Mesendoderm (in vitro differentiated cells): ENCODE measurements around the gene APC2.

Experiments used
- DNase-seq: peaks from one replicate; pipeline ENCODE4 v3.0.0; 2013
- H2AK5ac ChIP-seq: 2 replicates; pipeline ENCODE4 v1.6.1; 2013; ENCODE audit warnings: low read length, inconsistent platforms
- H2BK120ac ChIP-seq: 2 replicates; pipeline ENCODE4 v1.6.1; 2013; ENCODE audit warnings: low read depth, mild to moderate bottlenecking, low read length, moderate library complexity, mixed read lengths
- H2BK15ac ChIP-seq: replicated peaks from 2 replicates; pipeline ENCODE4 v1.6.1; 2013; ENCODE audit warnings: low read depth, mild to moderate bottlenecking, moderate library complexity
- H2BK5ac ChIP-seq: 2 replicates; pipeline ENCODE4 v1.6.1; 2013; ENCODE audit warnings: low read length, inconsistent platforms
- H3K18ac ChIP-seq: 2 replicates; pipeline ENCODE4 v1.6.1; 2013; ENCODE audit warnings: mild to moderate bottlenecking, low read length, mixed read lengths
- H3K23ac ChIP-seq: one replicate; pipeline ENCODE4 v1.6.1; 2013; ENCODE audit warnings: low read length
- H3K27ac ChIP-seq: 2 replicates; pipeline ENCODE4 v1.5.1; 2013; ENCODE audit warnings: low read depth, mild to moderate bottlenecking, inconsistent platforms, low read length, moderate library complexity
- H3K27me3 ChIP-seq: 2 replicates; pipeline ENCODE4 v1.6.1; 2013; ENCODE audit warnings: low read length, control low read depth, mild to moderate bottlenecking, inconsistent platforms; ENCODE audit not compliant: insufficient read depth, poor library complexity
- H3K36me3 ChIP-seq: 2 replicates; pipeline ENCODE4 v1.6.1; 2013; ENCODE audit warnings: low read length, inconsistent platforms; ENCODE audit not compliant: control insufficient read depth, insufficient read depth
- H3K4ac ChIP-seq: one replicate; pipeline ENCODE4 v1.6.1; 2013; ENCODE audit warnings: low read depth, mild to moderate bottlenecking, low read length, moderate library complexity
- H3K4me1 ChIP-seq: 2 replicates; pipeline ENCODE4 v1.6.1; 2013; ENCODE audit warnings: low read depth, low read length, inconsistent platforms; ENCODE audit not compliant: control insufficient read depth
- H3K4me2 ChIP-seq: 2 replicates; pipeline ENCODE4 v1.6.1; 2013; ENCODE audit warnings: low read length
- H3K4me3 ChIP-seq: 2 replicates; pipeline ENCODE4 v1.5.1; 2013; ENCODE audit warnings: mild to moderate bottlenecking, low read length
- H3K56ac ChIP-seq: one replicate; pipeline ENCODE4 v1.6.1; 2013; ENCODE audit warnings: low read length
- H3K79me1 ChIP-seq: 2 replicates; pipeline ENCODE4 v1.6.1; 2013; ENCODE audit warnings: low read length, inconsistent platforms
- H3K79me2 ChIP-seq: 2 replicates; pipeline ENCODE4 v1.6.1; 2013; ENCODE audit warnings: mild to moderate bottlenecking, low read length; ENCODE audit not compliant: control insufficient read depth, insufficient read depth
- H3K9ac ChIP-seq: 2 replicates; pipeline ENCODE4 v1.6.1; 2013; ENCODE audit warnings: low read length, inconsistent platforms
- H4K5ac ChIP-seq: one replicate; pipeline ENCODE4 v1.6.1; 2013; ENCODE audit warnings: low read length
- H4K8ac ChIP-seq: one replicate; pipeline ENCODE4 v1.6.1; 2013; ENCODE audit warnings: low read depth, mild to moderate bottlenecking, control low read depth, low read length, moderate library complexity
- WGBS: extraction: QIAGEN DNeasy Blood & Tissue Kit; methylation state at CpG from one replicate; pipeline ENCODE4 v1.1.7; 2013; ENCODE audit warnings: low lambda C conversion rate, missing lambda C conversion rate; ENCODE audit not compliant: insufficient coverage; ENCODE audit errors: extremely low coverage; 5-methylcytosine and 5-hydroxymethylcytosine counted together

APC2 gene

GRCh38 chr19:1441022-1441426, 8.9 kb upstream of the APC2 start:
- no peak for DNase-seq
- H3K4me3 ChIP-seq, result no peak overlapping the region
- H3K23ac ChIP-seq, result no peak overlapping the region
- H3K79me2 ChIP-seq, result peaks cover 29% of the 10 kb centered on the region
- H3K18ac ChIP-seq, result no peak overlapping the region
- H3K79me1 ChIP-seq, result peaks cover 13% of the 10 kb centered on the region
- H3K4ac ChIP-seq, result no peak overlapping the region
- H2BK15ac ChIP-seq, result no peak overlapping the region
- H2BK5ac ChIP-seq, result no peak overlapping the region
- no peaks in the 10 kb centered on the region for H3K4me1 ChIP-seq
- H2AK5ac ChIP-seq, result no peak overlapping the region
- no peaks in the 10 kb centered on the region for H3K27me3 ChIP-seq
- H3K56ac ChIP-seq, result no peak overlapping the region
- H4K8ac ChIP-seq, result no peak overlapping the region
- no CpG with 5 or more reads among the region's 9 CpGs for WGBS
- H3K4me2 ChIP-seq, result no peak overlapping the region
- no peak overlapping the region for H4K5ac ChIP-seq
- peak overlapping the region; percentile 24 for H3K9ac ChIP-seq
- no peak overlapping the region for H2BK120ac ChIP-seq
- H3K27ac ChIP-seq, result no peak overlapping the region
- peaks cover 20% of the 10 kb centered on the region for H3K36me3 ChIP-seq

GRCh38 chr19:1441677-1442438, 8.1 kb upstream of the APC2 start:
- Histone ChIP-seq H3K9ac (no peak overlapping the region), H2BK120ac (no peak overlapping the region), H3K36me3 (peaks cover 20% of the 10 kb centered on the region), H3K23ac (no peak overlapping the region), H4K8ac (no peak overlapping the region), H3K4me3 (no peak overlapping the region), H2AK5ac (no peak overlapping the region), H3K27me3 (peaks cover 4% of the 10 kb centered on the region), H3K18ac (no peak overlapping the region), H3K27ac (no peak overlapping the region), H3K79me2 (peaks cover 29% of the 10 kb centered on the region), H2BK15ac (no peak overlapping the region), H3K4ac (no peak overlapping the region), H3K4me2 (no peak overlapping the region), H3K56ac (no peak overlapping the region), H3K79me1 (peaks cover 13% of the 10 kb centered on the region), H4K5ac (no peak overlapping the region), H3K4me1 (no peaks in the 10 kb centered on the region), H2BK5ac (no peak overlapping the region)
- WGBS, result no CpG with 5 or more reads among the region's 25 CpGs
- DNase-seq, result no peak

- peak; percentile 65 for DNase-seq
- peaks cover 9% of the 10 kb centered on the region for H3K79me1 ChIP-seq
- H2AK5ac ChIP-seq, result no peak overlapping the region
- H3K79me2 ChIP-seq, result peaks cover 9% of the 10 kb centered on the region
- no peak overlapping the region for H3K4me3 ChIP-seq
- H3K4me1 ChIP-seq, result no peaks in the 10 kb centered on the region
- no peak overlapping the region for H2BK5ac ChIP-seq
- H3K27ac ChIP-seq, result no peak overlapping the region
- H3K18ac ChIP-seq, result no peak overlapping the region
- no peak overlapping the region for H4K8ac ChIP-seq
- H3K9ac ChIP-seq, result peak overlapping the region; percentile 44
- peaks cover 24% of the 10 kb centered on the region for H3K27me3 ChIP-seq
- WGBS, result no CpG with 5 or more reads among the region's 70 CpGs
- H4K5ac ChIP-seq, result no peak overlapping the region
- peak overlapping the region; percentile 61 for H3K4me2 ChIP-seq
- no peak overlapping the region for H3K23ac ChIP-seq
- no peak overlapping the region for H3K4ac ChIP-seq
- no peak overlapping the region for H2BK15ac ChIP-seq
- H3K36me3 ChIP-seq, result peaks cover 15% of the 10 kb centered on the region
- H3K56ac ChIP-seq, result peak overlapping the region; percentile 60
- no peak overlapping the region for H2BK120ac ChIP-seq
Measured at GRCh38 chr19:1445185-1445931, 4.6 kb upstream of the APC2 start.

DNA sequence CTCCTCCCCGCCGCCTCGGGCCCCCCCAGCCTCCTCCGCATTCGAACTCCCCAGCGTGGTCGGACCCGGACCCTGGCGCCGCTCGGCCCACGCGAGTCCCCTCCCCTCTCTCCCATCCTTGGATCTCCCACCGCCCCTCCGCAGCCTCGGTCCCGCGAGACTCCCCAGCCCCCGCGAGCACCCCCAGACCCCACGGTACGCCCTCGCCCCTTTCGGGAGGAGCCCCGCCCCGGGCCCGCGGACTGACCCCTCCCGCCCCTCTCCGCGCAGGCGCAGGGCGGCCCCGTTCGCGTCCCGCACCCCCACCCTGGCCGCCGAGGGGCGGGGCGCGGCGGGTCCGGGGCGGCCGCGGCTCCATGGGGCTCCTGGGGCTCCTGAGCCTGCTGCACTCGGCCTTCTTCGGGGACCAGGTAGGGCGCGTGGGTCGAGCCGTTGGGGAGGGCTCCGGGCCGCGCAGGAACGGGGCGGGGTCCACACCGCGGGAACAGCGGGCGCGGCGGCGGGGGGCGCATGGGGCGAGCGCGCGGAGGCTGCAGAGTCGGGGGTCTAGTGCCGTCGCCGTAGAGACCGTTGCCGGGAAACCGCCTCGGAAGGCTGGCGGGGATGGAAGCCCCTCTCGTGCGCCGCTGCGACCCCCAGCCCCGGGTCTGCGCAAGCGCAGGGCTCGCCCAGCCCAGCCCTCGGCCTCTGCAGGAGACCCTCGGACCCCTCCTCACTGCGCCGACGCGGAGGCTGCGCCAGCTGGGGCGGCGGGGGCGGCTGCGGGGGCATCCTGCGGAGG, 3.8 kb upstream of the APC2 start:
- no peak overlapping the region for H2BK120ac ChIP-seq
- no peak overlapping the region for H2BK15ac ChIP-seq
- peaks cover 28% of the 10 kb centered on the region for H3K27me3 ChIP-seq
- H2BK5ac ChIP-seq, result no peak overlapping the region
- no peak overlapping the region for H3K18ac ChIP-seq
- H4K5ac ChIP-seq, result no peak overlapping the region
- no peak overlapping the region for H3K27ac ChIP-seq
- no peak overlapping the region for H3K4me2 ChIP-seq
- H2AK5ac ChIP-seq, result no peak overlapping the region
- no peak overlapping the region for H3K56ac ChIP-seq
- no peak overlapping the region for H4K8ac ChIP-seq
- H3K36me3 ChIP-seq, result peaks cover 8% of the 10 kb centered on the region
- H3K4me1 ChIP-seq, result no peaks in the 10 kb centered on the region
- H3K9ac ChIP-seq, result no peak overlapping the region
- peaks cover under 1% of the 10 kb centered on the region for H3K79me2 ChIP-seq
- no peak overlapping the region for H3K4me3 ChIP-seq
- no peak overlapping the region for H3K23ac ChIP-seq
- H3K79me1 ChIP-seq, result peaks cover 1% of the 10 kb centered on the region
- DNase-seq, result no peak
- no peak overlapping the region for H3K4ac ChIP-seq
- no CpG with 5 or more reads among the region's 99 CpGs for WGBS

GRCh38 chr19:1446713-1447481, 3.0 kb upstream of the APC2 start:
- Histone ChIP-seq H3K27me3 (peaks cover 28% of the 10 kb centered on the region), H4K8ac (no peak overlapping the region), H2AK5ac (no peak overlapping the region), H3K27ac (no peak overlapping the region), H2BK15ac (no peak overlapping the region), H2BK5ac (no peak overlapping the region), H2BK120ac (no peak overlapping the region), H3K4me3 (no peak overlapping the region), H3K4me2 (no peak overlapping the region), H3K56ac (no peak overlapping the region), H3K79me1 (no peaks in the 10 kb centered on the region), H3K23ac (no peak overlapping the region), H3K9ac (no peak overlapping the region), H3K36me3 (peaks cover 4% of the 10 kb centered on the region), H3K79me2 (no peaks in the 10 kb centered on the region), H4K5ac (no peak overlapping the region), H3K4ac (no peak overlapping the region), H3K18ac (no peak overlapping the region), H3K4me1 (no peaks in the 10 kb centered on the region)
- DNase-seq, result no peak
- no CpG with 5 or more reads among the region's 63 CpGs for whole genome bisulfite sequencing
